Activated T-helper 17 cell treated with anti-CD3 and anti-CD28 coated beads, Interleukin-2, amount 50 U/mL, for 72 hours (primary cell): ENCODE results near the gene FNDC11. TPM values are rescaled to one million over a fixed set of nuclear protein-coding genes. Genes with fewer than 3 reads are reported as not detected.

Experiments
- ATAC-seq: fragments of 150-1000 bp; cut with Tn5 transposase; replicated peaks from 2 replicates; pipeline ENCODE4 v1.10.0; 2021; ENCODE audit warnings: mild to moderate bottlenecking, moderate library complexity
- H3K27ac Mint-ChIP-seq: one replicate; pipeline ENCODE4 v1.8.0; 2022; ENCODE audit warnings: mixed read lengths
- H3K27me3 Mint-ChIP-seq: one replicate; pipeline ENCODE4 v1.8.0; 2022; ENCODE audit warnings: mixed read lengths
- H3K36me3 Mint-ChIP-seq: one replicate; pipeline ENCODE4 v1.8.0; 2022; ENCODE audit warnings: low read depth, mild to moderate bottlenecking, mixed read lengths
- H3K4me1 Mint-ChIP-seq: one replicate; pipeline ENCODE4 v1.8.0; 2022; ENCODE audit warnings: mixed read lengths
- H3K4me3 Mint-ChIP-seq: one replicate; pipeline ENCODE4 v1.8.0; 2022; ENCODE audit warnings: mild to moderate bottlenecking, mixed read lengths
- H3K9me3 Mint-ChIP-seq: one replicate; pipeline ENCODE4 v1.8.0; 2022; ENCODE audit warnings: mixed read lengths
- total RNA-seq, 2 donors: library from RNA; stranded (reverse); gene quantifications; one replicate each; pipeline ENCODE4 v1.2.3, GENCODE V29; 2022

FNDC11 gene
- total RNA-seq, 2 donors from 2014 or later = 0.40 TPM; not detected in 1

- Mint-ChIP-seq H3K36me3 (peaks cover 20% of the 10 kb centered on the region), H3K27ac (no peak within 1 kb of the TSS), H3K9me3 (no peaks in the 10 kb centered on the region), H3K27me3 (no peaks in the 10 kb centered on the region), H3K4me3 (peak within 1 kb of the TSS; percentile 73), H3K4me1 (peaks cover 8% of the 10 kb centered on the region)
- peak; percentile 92 for ATAC-seq
Measured at GRCh38 chr20:63520504-63520933, 33.4 kb upstream of the FNDC11 start, which contains the start of gene PPDPF. Gene PPDPF, plus strand, starts transcription at chr20:63520765. Its CDS starts 544 bp downstream, at chr20:63521309.

- ATAC-seq = peak; percentile 53
- peak overlapping the region; percentile 73 for H3K4me3 Mint-ChIP-seq
Measured at GRCh38 chr20:63520934-63521601, 32.9 kb upstream of the FNDC11 start.

GRCh38 chr20:63521602-63522001 is 32.4 kb upstream of the FNDC11 start:
- Mint-ChIP-seq H3K27ac (no peak overlapping the region), H3K4me1 (peaks cover 8% of the 10 kb centered on the region), H3K9me3 (no peaks in the 10 kb centered on the region), H3K36me3 (peaks cover 20% of the 10 kb centered on the region), H3K27me3 (no peaks in the 10 kb centered on the region), H3K4me3 (peak overlapping the region; percentile 73)
- ATAC-seq = no peak

More at GRCh38 chr20:63520934-63521601, 32.9 kb upstream of the FNDC11 start:
- peaks cover 8% of the 10 kb centered on the region for H3K4me1 Mint-ChIP-seq
- no peaks in the 10 kb centered on the region for H3K9me3 Mint-ChIP-seq
- no peaks in the 10 kb centered on the region for H3K27me3 Mint-ChIP-seq
- no peak overlapping the region for H3K27ac Mint-ChIP-seq
- H3K36me3 Mint-ChIP-seq = peaks cover 20% of the 10 kb centered on the region

- Mint-ChIP-seq H3K36me3 (peaks cover 20% of the 10 kb centered on the region), H3K9me3 (no peaks in the 10 kb centered on the region), H3K4me3 (peak overlapping the region; percentile 73), H3K4me1 (peaks cover 8% of the 10 kb centered on the region), H3K27me3 (no peaks in the 10 kb centered on the region), H3K27ac (no peak overlapping the region)
- no peak for ATAC-seq
Measured at GRCh38 chr20:63522091-63522868, 31.7 kb upstream of the FNDC11 start.

- H3K4me3 Mint-ChIP-seq = no peak overlapping the region
- H3K9me3 Mint-ChIP-seq = no peaks in the 10 kb centered on the region
- peaks cover 8% of the 10 kb centered on the region for H3K4me1 Mint-ChIP-seq
- H3K27me3 Mint-ChIP-seq = no peaks in the 10 kb centered on the region
- H3K36me3 Mint-ChIP-seq = peaks cover 20% of the 10 kb centered on the region
- ATAC-seq = no peak
- no peak overlapping the region for H3K27ac Mint-ChIP-seq
Measured at GRCh38 chr20:63522981-63523611, 30.9 kb upstream of the FNDC11 start.

- H3K9me3 Mint-ChIP-seq = no peaks in the 10 kb centered on the region
- H3K27ac Mint-ChIP-seq = no peak overlapping the region
- peaks cover 14% of the 10 kb centered on the region for H3K4me1 Mint-ChIP-seq
- H3K27me3 Mint-ChIP-seq = peaks cover 3% of the 10 kb centered on the region
- no peak for ATAC-seq
- no peak overlapping the region for H3K4me3 Mint-ChIP-seq
- H3K36me3 Mint-ChIP-seq = peaks cover 20% of the 10 kb centered on the region
Measured at GRCh38 chr20:63525185-63525584, 28.8 kb upstream of the FNDC11 start.

GRCh38 chr20:63525971-63526370 is 28.0 kb upstream of the FNDC11 start:
- H3K27ac Mint-ChIP-seq = no peak overlapping the region
- H3K27me3 Mint-ChIP-seq = peaks cover 3% of the 10 kb centered on the region
- ATAC-seq = no peak

GRCh38 chr20:63527184-63527583 is 26.8 kb upstream of the FNDC11 start:
- Mint-ChIP-seq H3K4me1 (peaks cover 18% of the 10 kb centered on the region), H3K4me3 (no peak overlapping the region), H3K27me3 (peaks cover 7% of the 10 kb centered on the region), H3K27ac (no peak overlapping the region), H3K36me3 (peaks cover 17% of the 10 kb centered on the region), H3K9me3 (no peaks in the 10 kb centered on the region)
- no peak for ATAC-seq

More at GRCh38 chr20:63525971-63526370, 28.0 kb upstream of the FNDC11 start:
- Mint-ChIP-seq H3K9me3 (no peaks in the 10 kb centered on the region), H3K36me3 (peaks cover 20% of the 10 kb centered on the region), H3K4me3 (no peak overlapping the region), H3K4me1 (peaks cover 14% of the 10 kb centered on the region)

GRCh38 chr20:63529180-63529860 is 24.6 kb upstream of the FNDC11 start:
- peaks cover 8% of the 10 kb centered on the region for H3K27me3 Mint-ChIP-seq
- H3K36me3 Mint-ChIP-seq = no peaks in the 10 kb centered on the region
- peaks cover 11% of the 10 kb centered on the region for H3K4me1 Mint-ChIP-seq
- no peaks in the 10 kb centered on the region for H3K9me3 Mint-ChIP-seq
- no peak overlapping the region for H3K27ac Mint-ChIP-seq
- H3K4me3 Mint-ChIP-seq = no peak overlapping the region
- no peak for ATAC-seq

GRCh38 chr20:63529861-63530787 is 23.8 kb upstream of the FNDC11 start:
- Mint-ChIP-seq H3K4me1 (peaks cover 11% of the 10 kb centered on the region), H3K27ac (no peak overlapping the region), H3K4me3 (no peak overlapping the region), H3K27me3 (peaks cover 8% of the 10 kb centered on the region), H3K9me3 (no peaks in the 10 kb centered on the region), H3K36me3 (no peaks in the 10 kb centered on the region)
- no peak for ATAC-seq

- no peaks in the 10 kb centered on the region for H3K9me3 Mint-ChIP-seq
- no peaks in the 10 kb centered on the region for H3K36me3 Mint-ChIP-seq
- H3K4me1 Mint-ChIP-seq = peaks cover 11% of the 10 kb centered on the region
- ATAC-seq = no peak
- no peak overlapping the region for H3K4me3 Mint-ChIP-seq
- H3K27ac Mint-ChIP-seq = no peak overlapping the region
- peaks cover 8% of the 10 kb centered on the region for H3K27me3 Mint-ChIP-seq
Measured at GRCh38 chr20:63530788-63531160, 23.2 kb upstream of the FNDC11 start.

GRCh38 chr20:63531686-63532448 is 22.1 kb upstream of the FNDC11 start:
- Mint-ChIP-seq H3K4me3 (no peak overlapping the region), H3K36me3 (no peaks in the 10 kb centered on the region), H3K9me3 (no peaks in the 10 kb centered on the region)

GRCh38 chr20:63532449-63532971 is 21.4 kb upstream of the FNDC11 start:
- Mint-ChIP-seq H3K9me3 (no peaks in the 10 kb centered on the region), H3K27me3 (peaks cover 8% of the 10 kb centered on the region), H3K27ac (no peak overlapping the region), H3K36me3 (no peaks in the 10 kb centered on the region), H3K4me1 (peaks cover 11% of the 10 kb centered on the region), H3K4me3 (no peak overlapping the region)
- ATAC-seq = no peak

More at GRCh38 chr20:63531686-63532448, 22.1 kb upstream of the FNDC11 start:
- Mint-ChIP-seq H3K27ac (no peak overlapping the region), H3K27me3 (peaks cover 8% of the 10 kb centered on the region), H3K4me1 (peaks cover 11% of the 10 kb centered on the region)
- no peak for ATAC-seq
